Activated T-helper 1 cell treated with Interleukin-2 at 50 U/mL for 16 hours (primary cell): ENCODE measurements around the gene CHMP4B.
"Not testable (repeated sequence)": the region's sequence is repeated elsewhere in the genome, so short reads cannot be mapped to it uniquely, and the experiment has no call there.

Experiments used
- DNase-seq: peaks from one replicate; pipeline ENCODE4 v3.0.0-alpha.2; 2020; ENCODE audit warnings: low read depth

CHMP4B gene

GRCh38 chr20:33789858-33790182 is 21.3 kb upstream of the CHMP4B start:
- no peak for DNase-seq

- DNase-seq, result no peak
These were observed 20.6 kb upstream of the CHMP4B start for GRCh38 chr20:33790566-33790965.

- DNase-seq, result no peak
These were observed 20.1 kb upstream of the CHMP4B start for GRCh38 chr20:33791021-33791420.

DNA sequence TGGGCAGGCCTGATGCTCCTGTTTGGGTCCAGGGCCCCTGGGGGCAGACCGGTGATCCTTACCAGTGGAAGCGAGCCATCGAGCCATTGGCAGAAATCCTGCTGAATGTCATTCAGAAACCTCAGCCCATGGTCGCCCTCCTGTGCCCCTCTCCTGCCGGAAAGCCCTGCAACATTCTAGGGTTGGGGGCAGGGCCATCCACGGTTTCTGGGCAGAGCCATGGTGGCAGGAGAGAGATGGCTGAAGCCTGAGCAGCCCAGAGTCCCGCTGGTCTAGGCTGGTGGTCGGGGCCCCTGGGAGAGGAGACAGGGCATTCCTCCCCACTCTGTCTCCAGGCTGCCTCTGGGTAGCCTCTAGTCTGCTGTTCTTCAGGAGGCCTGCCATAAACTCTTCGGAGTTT is 19.6 kb upstream of the CHMP4B start:
- no peak for DNase-seq

DNA sequence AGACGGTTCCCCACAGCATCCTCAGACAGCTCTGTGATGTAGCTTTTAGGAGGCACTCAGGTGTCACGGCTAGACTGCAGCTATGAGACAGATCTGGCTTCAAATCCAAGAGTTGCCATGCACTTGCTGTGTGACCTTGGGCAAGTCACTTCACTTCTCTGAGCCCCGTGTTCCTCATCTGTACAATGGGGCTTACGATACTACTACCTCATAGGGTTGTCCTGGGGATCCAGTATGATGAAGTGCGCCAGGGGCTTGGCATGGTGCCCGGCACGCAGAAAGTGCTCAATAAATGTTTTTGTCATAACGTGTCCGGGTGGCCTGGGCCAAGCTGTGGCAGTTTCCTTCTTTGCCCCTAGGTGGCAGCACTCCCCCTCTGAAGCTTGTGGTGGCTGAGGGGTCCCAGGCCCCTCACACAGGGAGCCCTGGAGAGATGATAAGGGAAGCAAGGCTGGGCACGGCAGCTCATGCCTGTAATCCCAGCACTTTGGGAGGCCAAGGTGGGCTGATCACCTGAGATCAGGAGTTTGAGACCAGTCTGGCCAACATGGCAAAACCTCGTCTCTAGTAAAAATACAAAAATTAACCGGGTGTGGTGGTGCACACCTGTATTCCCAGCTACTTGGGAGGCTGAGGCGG is 19.1 kb upstream of the CHMP4B start:
- DNase-seq, result peak; percentile 16

GRCh38 chr20:33792598-33792989 is 18.6 kb upstream of the CHMP4B start:
- not testable (repeated sequence) for DNase-seq

GRCh38 chr20:33793011-33793931 is 17.9 kb upstream of the CHMP4B start:
- no peak for DNase-seq

DNA sequence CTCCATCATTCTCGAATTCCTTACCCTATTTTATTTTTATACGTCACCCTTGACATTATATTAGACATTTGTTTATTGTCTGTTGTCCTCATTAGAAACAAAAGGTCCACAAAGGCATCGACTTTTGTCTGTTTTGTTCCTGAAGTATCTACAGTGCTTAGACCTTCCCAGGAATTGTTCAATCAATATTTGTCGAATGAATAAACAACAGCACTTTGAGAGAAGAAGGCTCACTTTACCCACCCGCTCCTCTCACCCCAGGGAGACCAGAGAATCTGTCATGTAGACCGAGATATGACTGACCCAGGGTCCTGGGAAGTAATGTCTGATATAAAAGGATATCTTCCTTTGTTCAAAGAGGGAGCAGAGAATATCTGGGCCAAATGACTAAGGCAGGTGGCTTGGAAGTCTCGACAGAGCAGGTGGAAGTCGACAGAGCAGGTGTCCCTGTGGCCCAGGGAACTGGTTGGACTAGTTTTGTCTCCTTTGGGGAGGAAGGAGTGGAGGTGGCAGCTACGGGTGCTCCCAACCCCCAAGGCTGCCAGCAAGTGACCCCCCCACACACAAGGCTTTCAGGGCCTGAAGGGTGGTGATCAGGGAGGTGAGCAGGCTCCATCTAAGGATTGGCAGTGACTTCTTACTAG is 14.8 kb upstream of the CHMP4B start:
- DNase-seq, result no peak

- DNase-seq, result no peak
These were observed 14.1 kb upstream of the CHMP4B start for GRCh38 chr20:33796907-33797544.

- DNase-seq, result no peak
These were observed 12.7 kb upstream of the CHMP4B start for GRCh38 chr20:33798444-33798843.

DNA sequence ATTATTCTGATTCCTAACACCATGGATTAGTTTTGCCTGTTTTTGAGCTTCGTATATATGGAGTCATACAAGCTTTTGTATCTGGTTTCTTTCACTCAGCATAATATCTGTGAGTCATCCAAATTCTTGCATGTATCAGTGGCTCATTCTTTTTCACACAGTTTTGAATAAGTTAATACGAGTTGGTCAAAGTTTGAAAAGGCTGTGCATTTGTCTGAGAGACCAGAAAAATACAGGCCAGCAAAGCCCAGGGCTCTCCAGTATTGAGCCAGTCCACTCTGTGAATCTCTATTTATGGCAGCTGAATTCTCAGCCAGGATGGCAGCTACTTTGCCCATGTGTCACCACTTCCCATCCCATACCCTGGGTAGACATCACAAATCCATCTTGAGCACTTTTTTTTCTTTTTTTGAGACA is 7.2 kb upstream of the CHMP4B start:
- no peak for DNase-seq

GRCh38 chr20:33808388-33808787 is 2.8 kb upstream of the CHMP4B start:
- DNase-seq, result no peak

DNA sequence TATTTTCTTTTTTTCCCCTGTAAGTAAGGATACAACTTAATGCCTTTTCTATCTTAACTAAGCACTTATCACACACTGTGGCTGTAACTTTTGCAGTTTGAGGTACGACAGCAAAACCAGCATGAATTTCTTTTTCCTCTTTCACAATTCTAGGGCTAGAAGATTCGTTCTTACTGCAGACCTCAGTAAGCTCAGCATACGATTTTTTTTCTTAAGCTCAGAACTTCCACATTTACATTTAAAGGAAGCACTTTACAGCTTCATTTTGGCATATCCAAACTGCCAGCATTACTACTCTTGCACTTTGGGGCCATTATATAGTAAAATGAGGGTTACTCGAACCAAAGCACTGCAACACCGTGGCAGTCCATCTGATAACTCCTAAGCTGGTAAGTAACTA is 889 bp upstream of the CHMP4B start:
- no peak for DNase-seq

GRCh38 chr20:33811776-33812151 is 616 bp downstream of the CHMP4B start:
- DNase-seq, result no peak

DNA sequence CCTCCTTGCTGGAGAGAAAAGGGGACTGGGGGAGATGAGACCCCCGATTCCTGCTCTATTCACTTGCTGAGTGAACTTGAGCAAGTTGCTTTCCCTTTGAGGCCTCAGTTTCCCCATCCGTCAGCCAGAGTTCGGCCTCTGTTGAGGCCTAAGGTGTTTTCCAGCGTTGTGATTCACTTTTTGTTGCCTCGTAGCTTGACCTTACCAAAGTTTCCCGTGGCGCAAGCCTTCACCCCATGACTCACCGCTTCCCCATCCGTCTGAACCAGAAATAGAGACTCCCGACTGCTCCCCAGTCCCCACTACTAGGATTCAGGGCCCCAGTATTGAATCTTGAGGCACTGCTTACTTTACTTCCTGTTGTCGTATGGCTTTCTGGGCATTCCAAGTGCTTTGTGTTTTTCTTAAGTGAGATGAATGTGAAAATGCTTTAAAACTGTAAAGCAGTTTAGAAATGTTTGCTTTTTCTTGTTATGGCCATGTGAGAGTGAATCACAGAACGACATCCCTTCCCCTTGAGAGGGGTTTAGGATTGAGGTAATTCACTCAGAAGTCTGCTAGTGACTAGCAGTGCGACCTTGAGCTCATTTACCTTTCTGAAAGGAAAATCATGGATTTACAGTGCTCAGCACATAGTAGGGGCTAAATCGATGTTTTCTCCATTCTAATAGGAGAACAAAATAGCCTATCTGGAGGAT is 1.2 kb downstream of the CHMP4B start:
- DNase-seq, result no peak

GRCh38 chr20:33812908-33813462 is 1.8 kb downstream of the CHMP4B start:
- DNase-seq, result no peak

DNA sequence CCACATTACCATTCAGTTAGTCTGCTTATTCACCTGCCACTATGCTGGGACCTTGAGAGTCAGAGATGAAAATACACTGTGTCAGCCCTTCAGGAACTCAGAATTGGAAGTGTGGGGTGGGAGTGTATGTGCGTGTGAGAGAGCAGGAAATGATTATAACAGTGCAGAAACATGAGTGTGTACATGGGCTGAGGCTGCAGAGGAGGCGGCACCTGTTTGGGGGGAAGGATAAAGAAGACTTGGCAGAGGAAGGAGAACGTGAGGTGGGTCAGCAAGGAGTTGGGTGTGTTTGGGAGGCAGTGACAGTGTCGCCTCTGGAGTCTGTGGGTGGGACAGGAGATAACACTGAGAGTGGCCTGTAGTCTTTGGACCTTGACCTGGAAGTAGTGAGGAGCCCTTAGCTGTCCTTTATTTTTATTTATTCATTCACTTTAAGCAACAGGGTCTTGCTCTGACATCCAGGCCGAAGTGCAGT is 3.1 kb downstream of the CHMP4B start:
- no peak for DNase-seq

GRCh38 chr20:33815671-33816070 is 4.5 kb downstream of the CHMP4B start:
- no peak for DNase-seq

- no peak for DNase-seq
These were observed 5.0 kb downstream of the CHMP4B start for GRCh38 chr20:33816191-33816590.

DNA sequence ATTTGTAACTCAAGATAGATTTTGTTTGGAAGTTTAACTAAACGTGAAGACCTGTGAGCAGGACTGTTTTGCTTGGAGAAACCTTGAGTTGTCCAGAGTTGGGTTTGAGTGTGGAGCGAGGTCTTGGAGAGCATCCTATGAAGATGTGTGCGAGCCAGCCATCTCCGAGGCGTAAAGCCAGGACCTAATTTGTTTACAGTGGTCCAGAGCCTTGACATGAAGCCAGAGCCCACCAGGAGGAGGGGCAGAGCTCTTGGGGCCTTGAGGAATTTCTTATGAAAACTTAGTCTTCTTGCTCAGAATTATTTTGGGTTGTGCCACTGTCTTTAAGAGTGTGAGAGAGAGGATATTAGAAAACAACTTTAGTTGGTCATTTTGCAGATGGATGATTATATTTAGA is 6.3 kb downstream of the CHMP4B start:
- no peak for DNase-seq

- DNase-seq, result no peak
These were observed 8.3 kb downstream of the CHMP4B start for GRCh38 chr20:33819456-33819855.

GRCh38 chr20:33820362-33820761 is 9.2 kb downstream of the CHMP4B start:
- DNase-seq, result no peak
